Thyroid gland (tissue), 4 donors: ENCODE measurements around the gene NCLN. TPM values are rescaled to one million over a fixed set of nuclear protein-coding genes. Genes with fewer than 3 reads are reported as not detected.

Experiments
- DNase-seq, 2 donors: peaks; one replicate each; pipeline ENCODE4 v3.0.0-alpha.2; 2019
- H3K27ac ChIP-seq, 3 donors: fragments of 200-600 bp; sonication (generic); 1 replicate in 2 of 3; 2 replicates in 1 of 3; pipeline ENCODE4 v1.5.1; 2016 to 2019; ENCODE audit warnings: mild to moderate bottlenecking in 1 of 3, moderate library complexity in 1 of 3
- H3K27me3 ChIP-seq: fragments of 200-600 bp; sonication (generic); one replicate; pipeline ENCODE4 v1.5.1; 2019
- H3K36me3 ChIP-seq, 2 donors: fragments of 200-600 bp; sonication (generic); one replicate each; pipeline ENCODE4 v1.5.1; 2016 to 2019
- H3K4me1 ChIP-seq, 2 donors: fragments of 200-600 bp; sonication (generic); one replicate each; pipeline ENCODE4 v1.5.1; 2017 to 2019
- H3K4me3 ChIP-seq, 3 donors: fragments of 200-600 bp; sonication (generic); replicated peaks in 1 of 3; 1 replicate in 2 of 3; 2 replicates in 1 of 3; pipeline ENCODE4 v1.5.1; 2016; ENCODE audit warnings: mild to moderate bottlenecking in 1 of 3
- H3K9me3 ChIP-seq: fragments of 200-600 bp; sonication (generic); one replicate; pipeline ENCODE4 v1.5.1; 2017
- CTCF ChIP-seq, 6 experiments: fragments of 200-600 bp in 3 of 6; fragments of 450-650 bp in 3 of 6; sonication (generic) in 3 of 6; IDR thresholded peaks; one replicate each; pipeline ENCODE4 v1.5.1; 2016 to 2019; ENCODE audit warnings: antibody characterized with exemption in 6 of 6, mild to moderate bottlenecking in 2 of 6, inconsistent platforms in 1 of 6, moderate library complexity in 1 of 6
- POLR2A ChIP-seq, 2 donors: fragments of 450-650 bp; IDR thresholded peaks; one replicate each; pipeline ENCODE4 v1.6.1; 2017; ENCODE audit warnings: antibody characterized with exemption in 2 of 2, mild to moderate bottlenecking in 2 of 2, moderate library complexity in 1 of 2
- WGBS, 2 donors: methylation state at CpG; one replicate each; pipeline ENCODE4 v1.1.5; 2017; 5-methylcytosine and 5-hydroxymethylcytosine counted together
- intact Hi-C: fragments of 100-400 bp; cut with DNase I; formaldehyde crosslinking; loops from one replicate; pipeline ENCODE4 v1.15.1; 2023
- total RNA-seq, 4 donors: library from RNA; depleted of rRNA; stranded (reverse); fragments of >200 nt; gene quantifications; one replicate each; pipeline ENCODE4 v1.2.3, GENCODE V29; 2016

The NCLN gene
- total RNA-seq, 4 donors from 2014 or later: 30.8 to 48.5 (median 37.2) TPM

DNA sequence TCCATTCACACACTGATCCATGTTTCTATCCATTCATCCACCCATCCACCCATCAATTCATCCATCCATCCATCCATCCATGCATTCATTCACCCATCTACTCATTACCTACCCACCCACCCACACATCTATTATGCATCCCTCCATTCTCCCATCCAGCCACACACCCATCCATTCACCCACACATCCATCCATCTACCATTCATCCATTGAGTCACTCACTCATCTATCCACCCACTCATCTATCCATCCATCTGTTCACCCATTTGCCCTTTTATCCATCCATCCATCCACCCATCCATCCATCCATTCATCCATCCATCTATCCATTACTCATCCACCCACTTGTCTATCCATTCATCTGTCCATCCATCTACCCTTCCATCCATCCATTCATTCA, 68.8 kb downstream of the NCLN start:
- intact Hi-C loops: no loop called here
- Histone ChIP-seq H3K27me3 (no peaks in the 10 kb centered on the region), H3K36me3 (no peaks in the 10 kb centered on the region)

GRCh38 chr19:3257071-3257470, 71.3 kb downstream of the NCLN start:
- Histone ChIP-seq H3K4me3 (no peak overlapping the region), H3K9me3 (no peaks in the 10 kb centered on the region), H3K27ac (no peak overlapping the region), H3K36me3 (no peaks in the 10 kb centered on the region), H3K27me3 (no peaks in the 10 kb centered on the region), H3K4me1 (no peaks in the 10 kb centered on the region)
- DNase-seq: no peak
- TF ChIP-seq POLR2A (IDR thresholded peaks at IDR 0.05): no peak
- TF ChIP-seq CTCF (IDR thresholded peaks at IDR 0.05): no peak
- intact Hi-C loops: no loop called here
- 87 to 89% methylated on average over 8 of the region's 8 CpGs for whole genome bisulfite sequencing, 2 donors

More for the DNA sequence above, 68.8 kb downstream of the NCLN start:
- Histone ChIP-seq H3K9me3 (no peaks in the 10 kb centered on the region), H3K4me1 (no peaks in the 10 kb centered on the region), H3K27ac (no peak overlapping the region), H3K4me3 (no peak overlapping the region)
- no peak for TF ChIP-seq POLR2A (IDR thresholded peaks at IDR 0.05)
- DNase-seq: no peak

Other genes with a start within 250 kb of the NCLN start
- 1 to 10 TPM; 5.1 to 7.0 (median 6.2) TPM for gene ZNF77, start 241.0 kb upstream of the NCLN start, total RNA-seq
- gene TLE6, start 208.4 kb upstream of the NCLN start, total RNA-seq: 10 to 100 TPM in 3 of 4 donors, 1 to 10 TPM in 1; 2.4 to 20.7 (median 11.6) TPM
- 100 to 1,000 TPM in 1 of 4 donors, 10 to 100 TPM in 3; 81.3 to 114 (median 90.3) TPM for gene TLE2, start 156.7 kb upstream of the NCLN start, total RNA-seq
- gene TLE5, start 123.4 kb upstream of the NCLN start, total RNA-seq: 100 to 1,000 TPM; 398 to 892 (median 498) TPM
- gene GNA11, start 91.6 kb upstream of the NCLN start, total RNA-seq: 10 to 100 TPM; 49.9 to 69.6 (median 63.8) TPM
- 1 to 10 TPM in 3 of 4 donors, under 1 TPM in 1; 0.88 to 4.6 (median 2.1) TPM for gene GNA15, start 49.9 kb upstream of the NCLN start, total RNA-seq
- gene S1PR4, start 7.2 kb upstream of the NCLN start, total RNA-seq: 1 to 10 TPM; 2.1 to 5.4 (median 3.4) TPM
- not detected for gene CELF5, start 38.7 kb downstream of the NCLN start, total RNA-seq
- gene NFIC, start 180.7 kb downstream of the NCLN start, total RNA-seq: 100 to 1,000 TPM in 3 of 4 donors, 10 to 100 TPM in 1; 76.2 to 183 (median 132) TPM